Testis (tissue), 2 donors: Measurements from ENCODE around the gene MYRF.

ENCODE experiments used
- POLR2A ChIP-seq: fragments of 450-650 bp; IDR thresholded peaks from one replicate; pipeline ENCODE4 v1.6.1; 2017; ENCODE audit warnings: antibody characterized with exemption, mild to moderate bottlenecking, moderate library complexity
- TF ChIP-seq, protein P1 (sequence below), 3 experiments: fragments of 450-650 bp in 2 of 3; fragments of 200-600 bp in 1 of 3; sonication (generic) in 1 of 3; IDR thresholded peaks; one replicate each; pipeline ENCODE4 v1.5.1; 2016 to 2019; ENCODE audit warnings: antibody characterized with exemption in 3 of 3, mild to moderate bottlenecking in 2 of 3, moderate library complexity in 1 of 3

DNA sequence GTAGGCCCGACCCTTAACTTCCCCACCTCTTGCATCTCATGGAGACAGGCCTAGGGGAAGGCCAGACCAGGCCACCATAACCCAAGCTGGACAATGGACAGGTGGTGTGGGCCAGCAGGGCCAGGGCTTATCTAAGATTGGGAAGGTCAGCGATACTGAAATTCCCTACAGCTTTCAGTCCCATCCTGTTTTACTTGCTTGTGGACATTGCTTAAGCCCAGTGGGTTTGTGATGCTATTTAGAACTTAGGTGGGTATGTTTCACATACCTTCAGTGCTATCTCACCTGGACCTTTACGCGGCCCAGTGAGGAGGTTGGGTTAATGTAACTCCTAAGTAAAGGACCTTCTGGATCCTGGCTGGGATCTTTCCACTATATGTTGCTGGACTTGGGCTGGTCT, 77.4 kb downstream of the MYRF start:
- TF ChIP-seq POLR2A = no peak
- TF ChIP-seq, protein P1, sequence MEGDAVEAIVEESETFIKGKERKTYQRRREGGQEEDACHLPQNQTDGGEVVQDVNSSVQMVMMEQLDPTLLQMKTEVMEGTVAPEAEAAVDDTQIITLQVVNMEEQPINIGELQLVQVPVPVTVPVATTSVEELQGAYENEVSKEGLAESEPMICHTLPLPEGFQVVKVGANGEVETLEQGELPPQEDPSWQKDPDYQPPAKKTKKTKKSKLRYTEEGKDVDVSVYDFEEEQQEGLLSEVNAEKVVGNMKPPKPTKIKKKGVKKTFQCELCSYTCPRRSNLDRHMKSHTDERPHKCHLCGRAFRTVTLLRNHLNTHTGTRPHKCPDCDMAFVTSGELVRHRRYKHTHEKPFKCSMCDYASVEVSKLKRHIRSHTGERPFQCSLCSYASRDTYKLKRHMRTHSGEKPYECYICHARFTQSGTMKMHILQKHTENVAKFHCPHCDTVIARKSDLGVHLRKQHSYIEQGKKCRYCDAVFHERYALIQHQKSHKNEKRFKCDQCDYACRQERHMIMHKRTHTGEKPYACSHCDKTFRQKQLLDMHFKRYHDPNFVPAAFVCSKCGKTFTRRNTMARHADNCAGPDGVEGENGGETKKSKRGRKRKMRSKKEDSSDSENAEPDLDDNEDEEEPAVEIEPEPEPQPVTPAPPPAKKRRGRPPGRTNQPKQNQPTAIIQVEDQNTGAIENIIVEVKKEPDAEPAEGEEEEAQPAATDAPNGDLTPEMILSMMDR (IDR thresholded peaks at IDR 0.05) = no peak
